NCI-H2107 (cell line): ENCODE measurements around the gene CAST.
"Not testable (repeated sequence)": the region's sequence is repeated elsewhere in the genome, so short reads cannot be mapped to it uniquely, and the experiment has no call there.

Experiments used
- DNase-seq: peaks from one replicate; lab custom pipeline; 2025; lab: John Stamatoyannopoulos, UW

The CAST gene

GRCh38 chr5:96661855-96662724 is at the start of gene CAST:
Gene CAST, plus strand, starts transcription at chr5:96662376. Its CDS starts 47 bp downstream, at chr5:96662423.
- DNase-seq: no peak

GRCh38 chr5:96614110-96614691 is 48.0 kb upstream of the CAST start:
- peak; percentile 35 for DNase-seq

- no peak for DNase-seq
Observed at GRCh38 chr5:96615223-96615622, 47.0 kb upstream of the CAST start.

- no peak for DNase-seq
Observed at GRCh38 chr5:96616801-96617200, 45.4 kb upstream of the CAST start.

- DNase-seq: not testable (repeated sequence)
Observed at GRCh38 chr5:96618311-96619016, 43.7 kb upstream of the CAST start.

- DNase-seq: no peak
Observed at GRCh38 chr5:96619946-96620345, 42.2 kb upstream of the CAST start.

- no peak for DNase-seq
Observed at GRCh38 chr5:96624596-96624995, 37.6 kb upstream of the CAST start.

GRCh38 chr5:96625365-96625764 is 36.8 kb upstream of the CAST start:
- DNase-seq: no peak

GRCh38 chr5:96626956-96627355 is 35.2 kb upstream of the CAST start:
- no peak for DNase-seq

- no peak for DNase-seq
Observed at GRCh38 chr5:96627792-96628398, 34.3 kb upstream of the CAST start.

- no peak for DNase-seq
Observed at GRCh38 chr5:96628406-96628805, 33.8 kb upstream of the CAST start.

GRCh38 chr5:96629774-96630173 is 32.4 kb upstream of the CAST start:
- DNase-seq: no peak

GRCh38 chr5:96633820-96634219 is 28.4 kb upstream of the CAST start:
- no peak for DNase-seq

GRCh38 chr5:96634881-96635280 is 27.3 kb upstream of the CAST start:
- no peak for DNase-seq

GRCh38 chr5:96636046-96636445 is 26.1 kb upstream of the CAST start:
- DNase-seq: no peak

GRCh38 chr5:96636594-96636993 is 25.6 kb upstream of the CAST start:
- DNase-seq: no peak

- DNase-seq: no peak
Observed at GRCh38 chr5:96637196-96637595, 25.0 kb upstream of the CAST start.

GRCh38 chr5:96638561-96638960 is 23.6 kb upstream of the CAST start:
- DNase-seq: no peak

- DNase-seq: no peak
Observed at GRCh38 chr5:96640696-96641095, 21.5 kb upstream of the CAST start.

GRCh38 chr5:96641368-96642280 is 20.6 kb upstream of the CAST start:
- DNase-seq: no peak

- no peak for DNase-seq
Observed at GRCh38 chr5:96642281-96642640, 19.9 kb upstream of the CAST start.

- DNase-seq: no peak
Observed at GRCh38 chr5:96645091-96645490, 17.1 kb upstream of the CAST start.
